Measurements from ENCODE around the gene ADAMTS14. TPM values are rescaled to one million over a fixed set of nuclear protein-coding genes. Genes with fewer than 3 reads are reported as not detected.
A peak's percentile ranks its signal among the peaks of the same experiment; 100 is the strongest.

Gene ADAMTS14
- total and polyA plus RNA-seq, 8 donors = 2.4 to 10.0 (median 6.6) TPM

DNA sequence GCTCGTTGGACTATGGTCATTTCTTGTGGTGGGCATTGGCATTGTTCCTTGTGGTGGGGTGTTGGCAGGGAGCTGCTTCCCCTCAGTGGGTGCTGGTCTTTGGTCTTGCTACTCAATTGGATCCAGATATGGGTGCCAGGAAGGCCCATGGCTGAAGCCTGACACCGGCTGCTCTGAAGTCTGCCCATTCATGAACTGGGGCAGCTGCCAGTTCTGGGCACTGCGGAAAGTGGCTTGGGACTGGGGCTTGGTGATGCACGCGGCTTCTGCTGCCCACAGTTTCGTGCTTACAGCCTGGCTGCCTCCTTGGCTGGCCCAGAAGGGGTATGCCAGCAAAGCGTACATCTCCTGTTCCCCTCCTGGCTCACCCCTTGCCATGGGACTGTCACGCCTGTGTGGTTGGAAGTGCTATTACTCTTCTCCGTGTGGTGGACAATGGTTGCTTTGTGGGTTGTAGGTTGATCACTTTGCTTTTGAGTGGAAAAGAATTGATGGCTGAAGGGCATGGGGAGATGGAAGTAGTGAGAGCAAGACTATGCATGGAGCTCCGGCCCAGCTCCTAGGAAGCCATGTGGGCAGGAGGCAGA is 54.7 kb downstream of the ADAMTS14 start:
- no peak overlapping the region for H3K4me3 ChIP-seq
- no peak overlapping the region for H3K27ac ChIP-seq
- no peaks in the 10 kb centered on the region for H3K9me3 ChIP-seq
- H3K4me1 ChIP-seq = no peaks in the 10 kb centered on the region
- DNase-seq (no peak), ATAC-seq (no peak)
- H3K27me3 ChIP-seq = no peaks in the 10 kb centered on the region
- intact Hi-C loops (cut with DNase I) = no loop called here
- TF ChIP-seq, protein P1, sequence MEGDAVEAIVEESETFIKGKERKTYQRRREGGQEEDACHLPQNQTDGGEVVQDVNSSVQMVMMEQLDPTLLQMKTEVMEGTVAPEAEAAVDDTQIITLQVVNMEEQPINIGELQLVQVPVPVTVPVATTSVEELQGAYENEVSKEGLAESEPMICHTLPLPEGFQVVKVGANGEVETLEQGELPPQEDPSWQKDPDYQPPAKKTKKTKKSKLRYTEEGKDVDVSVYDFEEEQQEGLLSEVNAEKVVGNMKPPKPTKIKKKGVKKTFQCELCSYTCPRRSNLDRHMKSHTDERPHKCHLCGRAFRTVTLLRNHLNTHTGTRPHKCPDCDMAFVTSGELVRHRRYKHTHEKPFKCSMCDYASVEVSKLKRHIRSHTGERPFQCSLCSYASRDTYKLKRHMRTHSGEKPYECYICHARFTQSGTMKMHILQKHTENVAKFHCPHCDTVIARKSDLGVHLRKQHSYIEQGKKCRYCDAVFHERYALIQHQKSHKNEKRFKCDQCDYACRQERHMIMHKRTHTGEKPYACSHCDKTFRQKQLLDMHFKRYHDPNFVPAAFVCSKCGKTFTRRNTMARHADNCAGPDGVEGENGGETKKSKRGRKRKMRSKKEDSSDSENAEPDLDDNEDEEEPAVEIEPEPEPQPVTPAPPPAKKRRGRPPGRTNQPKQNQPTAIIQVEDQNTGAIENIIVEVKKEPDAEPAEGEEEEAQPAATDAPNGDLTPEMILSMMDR (IDR thresholded peaks at IDR 0.05) = no peak
- no peaks in the 10 kb centered on the region for H3K36me3 ChIP-seq

DNA sequence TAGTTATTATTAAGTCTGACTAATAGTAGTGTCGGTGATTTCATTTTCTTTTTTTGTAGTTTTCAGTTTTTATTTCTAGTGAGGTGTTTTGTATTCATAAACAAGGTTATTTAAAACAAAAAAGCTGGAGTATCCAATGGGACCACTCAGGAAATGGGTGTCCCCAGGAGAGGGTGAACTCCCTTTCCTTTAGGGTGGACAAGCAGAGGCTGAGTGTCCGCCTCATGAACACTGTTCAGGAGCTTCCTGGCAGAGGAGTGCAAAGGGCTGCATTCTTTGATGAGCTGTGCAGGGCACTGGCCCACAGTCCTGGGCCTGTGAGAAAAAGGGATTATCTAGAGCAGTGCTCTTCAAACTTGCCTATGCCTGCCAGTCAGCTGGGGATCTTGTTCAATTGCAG is 56.0 kb downstream of the ADAMTS14 start:
- no peak overlapping the region for H3K27ac ChIP-seq
- TF ChIP-seq, protein P1 (IDR thresholded peaks at IDR 0.05) = no peak
- H3K27me3 ChIP-seq = no peaks in the 10 kb centered on the region
- H3K4me3 ChIP-seq = no peak overlapping the region
- ATAC-seq (no peak), DNase-seq (no peak)
- no peaks in the 10 kb centered on the region for H3K4me1 ChIP-seq
- intact Hi-C loops (cut with DNase I) = no loop called here
- H3K36me3 ChIP-seq = no peaks in the 10 kb centered on the region
- no peaks in the 10 kb centered on the region for H3K9me3 ChIP-seq

DNA sequence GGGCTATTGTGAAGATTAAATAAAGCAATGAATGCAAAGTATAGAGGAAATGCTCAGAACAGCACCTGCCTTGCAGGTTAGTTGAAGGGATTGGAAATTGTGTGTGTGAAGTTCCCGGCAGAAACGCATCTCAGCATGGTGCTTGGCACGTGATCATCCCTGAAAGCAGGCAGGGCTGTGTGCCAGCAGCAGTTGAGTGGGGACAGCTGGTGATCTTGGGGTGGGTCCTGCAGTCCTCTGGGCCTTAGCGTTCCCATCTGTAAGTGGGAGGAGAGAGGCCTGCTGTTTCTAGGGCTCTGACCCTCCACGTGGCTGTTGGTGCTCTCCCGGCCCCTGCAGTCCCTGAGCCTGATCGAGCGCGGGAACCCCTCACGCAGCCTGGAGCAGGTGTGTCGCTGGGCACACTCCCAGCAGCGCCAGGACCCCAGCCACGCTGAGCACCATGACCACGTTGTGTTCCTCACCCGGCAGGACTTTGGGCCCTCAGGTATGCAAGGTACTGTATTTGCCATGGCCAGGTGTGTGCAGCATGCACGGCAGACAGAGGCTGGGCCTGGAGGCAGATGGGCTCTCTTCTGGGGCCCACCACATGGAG is 57.6 kb downstream of the ADAMTS14 start:
- H3K27me3 ChIP-seq = no peaks in the 10 kb centered on the region
- DNase-seq (peak in 2 of 4 donors; percentile 69 to 83), ATAC-seq (no peak)
- no peaks in the 10 kb centered on the region for H3K36me3 ChIP-seq
- no peaks in the 10 kb centered on the region for H3K4me1 ChIP-seq
- no peak overlapping the region for H3K27ac ChIP-seq
- TF ChIP-seq, protein P1 (IDR thresholded peaks at IDR 0.05) = no peak
- intact Hi-C loops (cut with DNase I) = no loop called here
- H3K9me3 ChIP-seq = no peaks in the 10 kb centered on the region
- no peak overlapping the region for H3K4me3 ChIP-seq

DNA sequence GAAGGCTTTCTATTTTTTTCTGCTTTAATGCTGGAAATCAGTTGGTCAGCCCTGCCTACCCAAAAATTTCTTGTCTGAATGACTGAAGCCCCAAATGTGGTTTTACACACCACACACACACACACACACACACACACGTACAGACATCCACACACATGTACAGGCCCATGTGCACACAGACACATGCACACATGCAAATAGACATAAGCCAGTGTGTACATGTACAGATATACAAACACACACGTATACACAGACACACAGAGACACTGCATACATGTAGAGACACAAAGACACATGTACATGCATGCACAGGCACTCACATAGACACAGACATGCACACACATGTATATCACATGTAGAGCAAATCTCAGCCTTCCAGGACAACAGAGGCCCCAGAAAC is 58.6 kb downstream of the ADAMTS14 start:
- no peaks in the 10 kb centered on the region for H3K36me3 ChIP-seq
- no peaks in the 10 kb centered on the region for H3K4me1 ChIP-seq
- H3K4me3 ChIP-seq = no peak overlapping the region
- DNase-seq = no peak
- no peak for ATAC-seq
- H3K9me3 ChIP-seq = no peaks in the 10 kb centered on the region
- no peaks in the 10 kb centered on the region for H3K27me3 ChIP-seq
- intact Hi-C loops (cut with DNase I) = no loop called here
- TF ChIP-seq, protein P1 (IDR thresholded peaks at IDR 0.05) = no peak
- H3K27ac ChIP-seq = no peak overlapping the region

DNA sequence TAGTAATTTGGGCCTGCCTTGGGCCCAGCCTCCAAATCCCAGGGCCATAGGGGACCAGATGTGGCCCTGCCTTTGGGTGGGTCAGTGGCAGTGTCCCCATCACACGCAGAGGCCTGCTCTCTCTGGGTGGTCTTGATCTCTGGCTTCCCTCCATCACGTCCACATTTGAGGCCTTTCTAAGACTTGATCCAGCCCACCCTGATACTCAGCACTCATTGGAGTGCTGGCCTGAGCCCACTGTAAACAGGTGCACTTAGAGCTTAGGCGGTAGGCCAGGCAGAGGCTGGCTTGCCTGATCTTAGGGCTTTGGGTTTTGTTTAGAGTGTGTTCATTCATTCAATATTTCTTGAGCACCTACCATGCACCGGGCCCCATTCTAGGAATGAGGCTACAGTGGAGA is 60.3 kb downstream of the ADAMTS14 start:
- Histone ChIP-seq H3K27me3 (no peaks in the 10 kb centered on the region), H3K4me3 (no peak overlapping the region), H3K36me3 (no peaks in the 10 kb centered on the region), H3K27ac (no peak overlapping the region), H3K9me3 (no peaks in the 10 kb centered on the region), H3K4me1 (no peaks in the 10 kb centered on the region)
- ATAC-seq (no peak), DNase-seq (no peak)
- TF ChIP-seq, protein P1 (IDR thresholded peaks at IDR 0.05) = no peak
- intact Hi-C loops (cut with DNase I) = no loop called here
